HG03095 (cell line): ENCODE measurements around the gene CGNL1.

Source experiments
- ATAC-seq: cut with Tn5 transposase; IDR thresholded peaks from one replicate; pipeline ENCODE4 v1.9.1; 2021; ENCODE audit warnings: moderate library complexity; ENCODE audit not compliant: unreplicated experiment

The CGNL1 gene

DNA sequence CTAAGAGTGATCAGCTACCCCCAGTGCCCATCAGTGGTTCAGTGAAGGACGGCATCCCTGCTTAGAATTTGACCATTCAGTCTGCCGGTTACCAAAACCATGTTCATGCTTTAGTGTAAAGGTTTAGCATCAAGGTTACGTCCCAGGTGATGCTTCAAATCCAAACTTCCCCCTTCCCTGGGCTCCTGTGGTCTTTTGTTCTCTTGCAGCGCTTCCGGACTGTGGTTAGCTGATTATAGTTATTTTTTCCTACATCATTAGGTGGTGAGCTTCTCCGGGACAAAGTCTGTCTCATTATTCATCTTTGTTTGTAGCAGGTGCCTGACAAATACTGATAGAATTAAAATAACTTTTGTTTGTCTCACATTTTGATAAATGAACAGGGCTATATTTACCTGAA, 187.1 kb downstream of the CGNL1 start:
- no peak for ATAC-seq

DNA sequence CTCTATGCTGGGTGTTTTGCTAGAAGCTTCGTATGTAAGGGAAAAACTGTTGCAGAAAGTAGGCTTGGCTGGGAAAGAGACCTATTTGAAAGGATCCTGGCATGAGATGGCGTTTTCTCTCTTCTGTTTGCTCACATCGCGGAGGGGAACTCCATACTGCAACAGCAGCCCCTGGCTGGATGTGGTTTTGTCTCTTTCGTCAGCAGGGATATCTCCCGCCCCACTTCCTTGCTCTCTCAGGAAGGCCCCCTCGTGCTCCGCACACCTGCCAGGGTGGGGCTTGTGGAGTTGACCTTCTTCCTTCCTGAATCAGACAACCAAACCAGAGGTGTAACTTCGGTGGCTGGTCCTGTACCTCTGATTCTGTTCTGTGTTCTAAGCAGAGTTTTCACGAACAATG, 189.0 kb downstream of the CGNL1 start:
- ATAC-seq, result no peak

GRCh38 chr15:57566834-57567233, 190.5 kb downstream of the CGNL1 start:
- ATAC-seq, result no peak

DNA sequence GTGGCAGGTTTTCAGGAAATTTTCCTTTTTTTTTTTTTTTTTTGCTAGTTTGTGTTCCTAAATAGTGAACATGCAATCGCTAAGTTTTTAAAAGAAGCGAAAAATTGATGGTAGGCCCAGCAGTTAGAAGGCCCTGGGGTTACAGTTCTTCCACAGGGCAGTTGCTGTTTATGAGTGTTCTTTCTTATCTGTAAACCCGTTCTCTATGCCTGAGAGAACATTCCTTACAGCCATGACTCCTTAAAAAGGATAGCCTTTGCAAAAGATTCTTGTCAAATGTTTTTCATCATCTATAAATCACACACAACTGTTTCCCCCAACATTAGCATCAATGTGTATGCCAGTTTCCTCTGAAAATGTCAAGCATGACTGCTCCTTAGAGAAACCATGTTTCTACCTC, 191.6 kb downstream of the CGNL1 start:
- ATAC-seq, result no peak

DNA sequence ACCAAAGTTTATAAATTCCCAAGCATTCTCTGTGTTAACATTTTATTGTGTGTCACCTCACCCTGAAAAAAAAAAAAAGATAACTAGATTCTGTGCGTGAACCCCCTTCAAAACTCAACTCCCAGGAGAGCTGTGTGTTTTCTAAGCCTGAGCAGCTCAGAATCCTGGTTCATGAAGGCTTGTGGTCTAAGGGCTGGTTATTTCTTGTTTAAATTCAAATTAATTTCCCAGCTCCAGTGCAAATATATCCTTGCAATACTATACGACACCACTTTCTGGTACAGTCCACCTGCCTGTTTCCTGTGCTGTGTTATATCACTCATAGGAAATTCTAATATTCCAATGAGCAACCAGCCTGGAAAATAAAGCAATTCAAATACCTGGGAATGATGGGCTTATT, 192.0 kb downstream of the CGNL1 start:
- ATAC-seq, result no peak

GRCh38 chr15:57570340-57570739, 194.0 kb downstream of the CGNL1 start:
- ATAC-seq, result no peak

GRCh38 chr15:57570994-57571393, 194.7 kb downstream of the CGNL1 start:
- ATAC-seq, result no peak

DNA sequence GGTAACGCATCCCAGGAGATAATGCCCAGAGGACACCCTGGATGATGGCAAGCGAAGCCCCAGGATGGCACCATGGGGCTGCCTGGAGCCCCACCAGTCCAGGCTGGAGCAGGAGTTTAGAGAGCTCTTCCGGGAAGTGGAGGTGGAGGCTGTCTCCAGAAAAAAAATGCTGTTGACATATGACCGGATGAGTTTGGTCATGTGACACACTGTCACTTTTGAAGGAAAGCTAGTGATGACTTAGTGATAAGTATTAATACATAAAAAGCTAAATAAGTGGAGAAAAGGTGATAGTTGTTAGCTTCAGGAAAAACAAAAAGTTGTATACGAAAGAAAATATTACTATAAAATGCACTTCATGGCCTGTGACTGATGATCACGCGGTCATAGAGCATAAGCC, 195.4 kb downstream of the CGNL1 start:
- no peak for ATAC-seq

DNA sequence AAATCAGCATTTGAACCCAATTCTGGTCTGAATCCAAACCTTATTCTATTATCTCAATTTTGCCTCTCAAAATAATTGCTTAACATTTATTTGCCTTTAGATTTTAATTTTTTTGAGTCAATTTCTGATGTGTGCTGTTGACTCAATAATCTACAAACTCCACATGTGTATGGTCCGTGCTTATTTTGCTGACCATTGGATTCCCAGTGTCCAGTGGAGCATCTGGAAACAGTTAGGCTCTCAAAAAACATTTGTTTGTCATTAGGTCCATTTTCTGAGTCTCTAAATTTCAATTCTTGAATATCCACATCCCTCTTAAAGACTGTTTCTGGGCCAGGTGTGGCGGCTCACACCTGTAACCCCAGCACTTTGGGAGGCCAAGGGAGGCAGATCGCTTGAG, 196.2 kb downstream of the CGNL1 start:
- ATAC-seq, result no peak

DNA sequence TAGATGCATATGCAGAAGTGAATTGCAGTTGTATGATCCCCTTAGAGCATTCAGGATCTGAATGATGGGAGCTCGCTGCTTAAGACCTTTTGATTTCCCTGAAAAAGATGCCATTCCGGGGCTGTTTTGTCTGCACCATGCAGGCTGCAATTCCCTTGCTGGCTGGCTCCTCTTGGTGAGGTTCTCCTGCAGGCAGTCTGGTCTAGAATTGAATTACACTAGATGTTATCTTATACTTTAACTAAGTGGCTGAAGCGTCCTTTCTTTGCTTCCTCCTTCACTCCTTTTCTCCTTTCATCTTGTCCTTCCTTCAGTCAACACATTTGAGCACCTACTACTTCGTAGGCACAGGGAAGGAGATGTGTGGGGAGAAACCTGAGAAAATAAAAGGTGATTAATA, 196.8 kb downstream of the CGNL1 start:
- ATAC-seq, result no peak

- ATAC-seq, result no peak
These were observed 199.1 kb downstream of the CGNL1 start for GRCh38 chr15:57575363-57575762.

DNA sequence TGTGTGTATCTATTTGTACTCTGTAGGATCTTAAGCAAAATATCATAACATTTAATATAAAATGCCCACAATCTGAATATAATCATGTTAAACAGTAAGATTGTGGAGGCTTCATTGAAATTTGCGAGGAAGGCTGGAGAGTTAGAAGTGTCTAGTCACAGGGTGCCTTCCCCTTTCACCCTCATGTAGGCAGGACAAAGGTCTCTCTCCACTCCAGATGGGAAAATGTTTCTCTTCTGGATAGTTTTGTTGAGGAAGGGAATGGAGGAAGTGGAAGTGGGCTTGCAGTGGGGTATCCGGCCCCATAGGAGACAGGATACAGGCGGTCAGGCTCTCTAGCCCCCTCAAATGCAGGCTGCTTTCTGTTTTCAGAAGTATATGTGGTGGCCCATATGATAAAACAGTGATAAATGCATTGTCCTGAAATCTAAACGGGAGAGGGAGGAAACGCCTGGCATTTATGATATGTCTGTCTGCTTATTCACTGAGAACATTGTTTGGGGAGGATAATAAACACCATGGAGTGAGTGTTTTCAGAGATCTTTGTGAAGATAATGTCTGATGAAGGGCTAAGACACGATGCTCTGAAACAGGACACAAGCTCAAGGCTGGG, 202.1 kb downstream of the CGNL1 start:
- no peak for ATAC-seq

DNA sequence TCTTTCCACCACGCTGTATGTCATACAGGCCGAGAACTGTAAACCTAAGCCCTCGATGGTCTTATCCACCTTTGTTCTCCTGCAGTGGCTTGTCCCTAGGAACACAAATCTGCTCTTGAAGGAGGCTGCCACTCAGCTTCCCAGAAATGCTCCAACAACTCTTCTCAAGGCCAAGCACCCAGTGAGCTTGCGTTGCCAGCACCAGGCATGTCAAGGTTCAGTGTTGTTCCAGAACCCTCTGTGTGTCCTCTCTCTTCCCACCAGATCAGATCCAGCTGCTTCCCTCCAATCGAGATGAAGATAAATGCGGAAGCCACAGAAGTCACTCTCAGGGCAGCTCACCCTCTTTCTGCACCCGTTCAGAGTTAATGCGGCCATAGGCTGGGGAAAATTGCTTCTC, 204.1 kb downstream of the CGNL1 start:
- ATAC-seq, result no peak

DNA sequence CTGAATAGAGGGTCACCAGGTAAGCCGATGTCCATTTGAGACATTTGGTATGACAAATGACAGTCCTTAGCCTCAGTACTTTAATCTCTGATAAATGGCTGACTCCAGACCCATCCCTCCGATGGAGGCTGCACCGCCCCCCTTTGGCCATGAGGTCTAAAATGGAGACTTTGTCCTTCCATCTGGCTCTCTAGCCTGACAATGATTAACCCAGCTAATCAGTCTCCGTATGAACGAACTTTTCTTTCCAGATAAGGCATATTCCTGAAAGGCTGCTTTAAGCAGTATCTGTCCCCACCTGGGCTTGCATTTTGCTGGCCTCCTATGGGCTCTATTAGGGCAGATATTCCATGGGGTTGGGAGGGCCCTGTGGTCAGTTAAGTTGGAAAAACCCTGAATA, 204.6 kb downstream of the CGNL1 start:
- ATAC-seq, result no peak

GRCh38 chr15:57582090-57582489, 205.8 kb downstream of the CGNL1 start:
- no peak for ATAC-seq

DNA sequence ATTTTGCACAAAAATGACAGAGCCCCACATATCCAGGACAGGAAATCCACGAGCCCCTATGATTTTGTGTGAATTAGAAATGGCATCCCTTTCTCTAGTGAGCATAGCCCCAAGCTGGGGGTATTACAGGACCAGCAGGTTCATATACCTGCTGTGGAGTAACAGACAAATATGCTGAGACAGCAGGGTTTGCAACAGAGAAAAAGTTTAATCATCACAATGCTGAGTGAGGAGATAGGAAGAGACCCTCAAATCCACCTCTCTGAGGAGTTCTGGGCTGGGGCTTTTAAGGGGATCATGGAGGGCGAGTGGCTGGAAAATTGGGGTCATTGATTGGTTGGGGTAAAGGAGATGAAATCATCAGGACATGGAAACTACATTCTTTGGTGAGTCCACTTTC, 207.0 kb downstream of the CGNL1 start:
- no peak for ATAC-seq

DNA sequence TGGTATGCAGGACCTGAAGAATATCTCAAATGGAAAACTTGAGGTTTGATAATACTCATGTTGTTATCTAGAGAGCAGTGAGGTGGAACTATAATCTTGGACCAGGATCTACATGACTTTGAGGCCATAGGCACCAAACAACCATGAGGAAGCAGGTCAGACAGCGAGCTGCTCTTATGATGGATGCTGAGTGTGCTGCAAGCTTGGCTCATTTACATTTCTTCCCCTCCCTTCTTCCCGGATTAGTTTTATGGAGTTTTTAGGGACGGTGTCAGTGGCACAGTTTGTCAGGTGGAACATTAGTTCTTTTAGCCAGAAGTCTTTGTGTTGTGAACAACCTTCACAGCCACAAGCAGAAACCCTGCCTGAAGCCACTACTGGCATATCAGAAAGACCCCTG, 207.4 kb downstream of the CGNL1 start:
- ATAC-seq, result no peak

GRCh38 chr15:57586661-57587424, 210.5 kb downstream of the CGNL1 start:
- ATAC-seq, result no peak

DNA sequence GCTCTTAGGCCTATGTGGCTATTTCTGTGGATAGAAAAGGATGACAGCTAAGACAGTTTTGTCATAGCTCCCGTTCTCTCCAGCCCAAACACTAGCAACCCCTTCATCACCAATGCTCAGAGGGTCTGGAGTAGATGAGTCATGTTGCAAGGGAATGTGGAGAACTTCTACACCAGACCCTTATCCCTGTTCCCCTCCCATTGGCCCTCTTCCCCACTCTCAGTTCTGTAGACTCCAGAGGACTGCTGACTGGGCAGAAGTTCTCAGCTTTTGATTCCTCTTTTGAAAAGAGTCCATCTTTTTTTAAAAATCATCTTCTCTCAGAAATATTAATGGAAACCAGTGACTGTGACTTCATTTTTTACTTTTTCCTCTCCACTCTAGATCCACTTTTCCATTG, 213.0 kb downstream of the CGNL1 start:
- no peak for ATAC-seq

DNA sequence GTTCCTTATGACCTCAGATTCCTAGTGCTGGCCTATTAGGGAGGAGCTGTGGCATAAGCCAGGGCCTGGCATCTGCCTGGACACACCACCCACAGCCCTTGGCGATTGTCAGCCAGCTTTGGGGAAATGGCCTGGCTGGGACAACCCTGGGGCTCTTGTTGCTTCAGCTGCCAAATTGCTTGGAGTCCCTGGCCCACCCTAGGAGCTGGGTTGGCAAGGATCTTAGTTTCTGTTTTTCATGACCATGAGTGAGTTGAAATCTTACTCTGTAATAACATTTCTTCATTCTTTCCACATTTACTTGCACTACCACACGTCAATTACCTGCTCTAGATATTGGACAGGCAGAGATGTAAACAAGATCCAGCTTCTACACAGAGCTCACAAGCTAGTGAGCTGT, 213.4 kb downstream of the CGNL1 start:
- no peak for ATAC-seq

GRCh38 chr15:57591237-57591821, 215.0 kb downstream of the CGNL1 start:
- ATAC-seq, result no peak

GRCh38 chr15:57591822-57592367, 215.6 kb downstream of the CGNL1 start, which contains the start of gene MYZAP:
Gene MYZAP, plus strand, starts transcription at chr15:57591904. Its CDS starts 131 bp downstream, at chr15:57592035.
- no peak for ATAC-seq
